ENCODE results near the gene PLPP4.

PLPP4 gene

GRCh38 chr10:120457431-120458172 lies 575 bp downstream of the PLPP4 start:
- DNase-seq, result no peak

GRCh38 chr10:120458432-120458831 lies 1.4 kb downstream of the PLPP4 start:
- DNase-seq, result no peak

- no peak for DNase-seq
Measured at GRCh38 chr10:120459185-120459584, 2.2 kb downstream of the PLPP4 start.

GRCh38 chr10:120460186-120460585 lies 3.2 kb downstream of the PLPP4 start:
- DNase-seq, result no peak

- DNase-seq, result peak; percentile 78 to 86
Measured at GRCh38 chr10:120460776-120461175, 3.7 kb downstream of the PLPP4 start.

DNA sequence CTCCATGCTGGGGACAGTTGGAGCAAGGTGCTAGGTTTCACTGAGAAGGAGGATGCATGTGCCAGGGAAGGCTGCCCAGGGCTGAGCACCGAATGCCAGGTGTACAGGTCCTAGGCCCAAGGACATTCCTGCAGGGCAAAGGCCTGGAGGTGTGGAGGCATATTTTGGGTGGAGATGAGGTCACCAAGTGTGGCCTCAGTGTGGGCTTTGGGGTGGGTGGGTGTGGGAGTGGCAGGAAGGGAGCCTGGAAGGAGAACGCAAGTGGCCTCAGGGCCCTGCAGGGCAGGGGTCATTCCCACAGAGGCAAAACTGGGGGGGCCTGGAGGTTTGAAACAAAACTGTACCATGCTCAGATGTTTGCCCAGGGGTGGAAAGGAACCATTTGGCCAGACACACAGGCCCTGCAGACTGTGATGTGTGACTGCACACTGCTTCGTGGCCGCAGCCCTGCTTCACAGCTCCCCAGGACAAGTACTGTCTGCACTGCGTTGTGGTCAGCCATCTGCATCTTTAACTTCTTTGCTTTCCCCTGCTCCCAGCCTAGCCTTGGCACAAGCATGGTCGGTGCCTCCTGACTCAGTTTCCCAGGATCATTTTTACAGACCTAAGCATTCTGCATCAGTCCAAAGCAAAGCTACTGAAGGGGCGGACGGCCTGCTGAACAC lies 5.1 kb downstream of the PLPP4 start:
- no peak for DNase-seq

GRCh38 chr10:120465138-120465537 lies 8.1 kb downstream of the PLPP4 start:
- DNase-seq, result no peak

DNA sequence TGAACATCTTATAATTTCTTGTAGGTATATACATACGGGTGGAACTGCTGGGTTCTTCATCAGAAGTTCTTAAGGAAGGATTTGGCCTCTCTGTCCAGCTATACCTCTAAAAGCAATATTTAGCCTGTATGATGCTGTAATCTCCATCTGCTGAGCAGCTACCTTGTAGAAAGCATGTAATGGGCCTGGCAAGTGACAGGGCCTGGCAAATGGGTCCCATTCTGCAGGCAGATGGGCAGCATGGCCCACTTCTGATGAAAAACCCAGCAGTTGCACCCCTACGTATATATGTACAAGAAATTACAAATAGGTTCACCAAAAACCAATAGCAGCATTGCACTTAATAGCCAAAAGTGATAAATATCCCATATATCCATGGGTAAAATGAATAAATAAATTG lies 9.0 kb downstream of the PLPP4 start:
- DNase-seq, result no peak

GRCh38 chr10:120473593-120473992 lies 16.6 kb downstream of the PLPP4 start:
- DNase-seq, result no peak

DNA sequence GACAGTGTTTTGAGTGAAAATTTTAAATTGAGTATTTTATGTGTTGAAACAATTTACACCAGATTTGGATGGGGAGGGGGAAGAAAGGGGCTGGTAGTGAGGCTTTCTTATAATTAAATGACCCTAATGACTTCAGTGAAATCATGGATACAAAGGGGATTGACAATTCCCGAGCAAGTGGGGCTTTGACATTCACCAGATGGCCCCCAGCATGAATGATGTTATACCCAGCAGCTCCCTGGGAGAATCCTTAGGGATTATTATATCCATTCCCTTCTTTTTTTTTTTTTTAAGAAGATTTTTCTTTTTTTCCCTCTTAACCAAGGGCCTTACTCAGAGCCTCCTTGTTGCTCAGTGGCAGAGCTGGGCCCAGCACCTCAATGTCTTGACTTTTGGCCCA lies 17.9 kb downstream of the PLPP4 start:
- no peak for DNase-seq

- DNase-seq, result no peak
Measured at GRCh38 chr10:120475844-120476791, 19.1 kb downstream of the PLPP4 start.

DNA sequence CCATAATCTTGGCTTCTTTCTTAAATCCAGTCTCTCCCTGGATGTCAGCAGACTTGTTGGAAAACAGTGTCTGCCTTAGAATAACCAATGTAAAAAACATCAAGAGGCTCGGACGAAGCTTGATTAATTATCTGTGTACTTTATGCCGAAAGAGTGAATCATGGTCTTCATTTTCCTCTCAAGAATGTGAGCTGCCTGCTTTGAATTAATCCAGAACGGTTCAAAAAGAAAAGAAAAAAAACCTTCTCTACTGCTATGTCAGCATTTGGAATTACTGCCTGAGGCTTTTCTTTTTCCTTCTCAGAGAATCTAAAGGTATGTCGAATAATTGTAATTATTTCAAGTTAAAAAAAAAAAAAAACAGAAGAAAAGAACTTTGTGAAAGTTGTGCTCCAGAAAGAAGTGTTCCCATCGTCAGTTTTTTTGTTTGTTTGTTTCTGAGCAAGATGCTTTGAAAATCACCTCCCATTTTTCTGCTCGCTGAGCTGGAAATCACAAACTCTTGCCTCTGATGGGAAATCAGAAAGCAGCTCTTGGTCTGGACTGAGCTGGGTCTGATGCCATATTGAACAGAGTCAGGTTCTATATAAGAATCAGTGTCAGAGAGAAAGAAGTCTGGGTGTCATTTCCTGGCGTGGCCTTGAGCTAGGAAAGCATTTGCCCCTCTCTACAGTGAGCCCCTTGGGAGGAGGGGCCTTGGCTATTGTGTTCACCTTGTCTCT lies 20.2 kb downstream of the PLPP4 start:
- DNase-seq, result no peak

DNA sequence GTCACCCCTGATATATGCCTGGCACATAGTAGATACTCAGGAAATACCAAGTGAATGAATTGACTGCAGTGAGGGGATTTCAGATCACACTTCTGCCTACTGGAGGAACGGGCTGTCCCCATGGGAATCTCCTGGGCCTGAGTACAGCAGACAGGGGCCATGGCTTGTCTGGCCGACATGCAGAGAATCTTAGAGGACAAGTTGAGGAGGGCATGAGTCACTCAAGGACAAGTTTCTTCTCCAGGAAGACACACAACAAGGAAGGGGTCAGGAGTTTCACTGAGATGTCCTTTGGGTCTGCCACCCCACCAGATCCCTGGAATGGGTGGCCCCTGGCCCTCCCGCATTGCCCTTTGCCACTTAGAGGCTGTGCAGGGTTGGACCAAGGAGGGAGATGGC lies 20.7 kb downstream of the PLPP4 start:
- no peak for DNase-seq

DNA sequence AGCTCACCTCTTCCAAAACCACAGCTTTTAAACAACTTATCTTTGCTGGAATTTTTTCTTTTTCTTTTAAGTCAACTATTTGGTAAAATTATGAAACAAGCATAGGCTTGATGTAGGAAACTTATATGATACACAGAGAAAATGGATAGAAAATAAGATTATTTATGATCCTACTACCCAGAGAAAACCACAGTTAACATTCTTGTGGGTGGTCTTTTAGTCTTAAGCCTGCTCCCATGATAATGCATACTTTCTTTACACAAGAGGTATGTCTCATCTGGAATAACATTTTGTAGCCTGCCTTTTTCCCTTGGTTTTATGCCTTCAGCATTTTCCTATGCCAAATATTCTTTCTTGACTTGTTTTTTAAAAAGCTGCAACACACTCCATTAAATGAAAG lies 21.4 kb downstream of the PLPP4 start:
- DNase-seq, result no peak

GRCh38 chr10:120479506-120479905 lies 22.5 kb downstream of the PLPP4 start:
- no peak for DNase-seq

GRCh38 chr10:120480065-120480600 lies 23.1 kb downstream of the PLPP4 start:
- peak in 1 of 2 experiments; percentile 10 for DNase-seq

GRCh38 chr10:120480848-120481247 lies 23.8 kb downstream of the PLPP4 start:
- DNase-seq, result no peak

GRCh38 chr10:120483006-120483405 lies 26.0 kb downstream of the PLPP4 start:
- no peak for DNase-seq

DNA sequence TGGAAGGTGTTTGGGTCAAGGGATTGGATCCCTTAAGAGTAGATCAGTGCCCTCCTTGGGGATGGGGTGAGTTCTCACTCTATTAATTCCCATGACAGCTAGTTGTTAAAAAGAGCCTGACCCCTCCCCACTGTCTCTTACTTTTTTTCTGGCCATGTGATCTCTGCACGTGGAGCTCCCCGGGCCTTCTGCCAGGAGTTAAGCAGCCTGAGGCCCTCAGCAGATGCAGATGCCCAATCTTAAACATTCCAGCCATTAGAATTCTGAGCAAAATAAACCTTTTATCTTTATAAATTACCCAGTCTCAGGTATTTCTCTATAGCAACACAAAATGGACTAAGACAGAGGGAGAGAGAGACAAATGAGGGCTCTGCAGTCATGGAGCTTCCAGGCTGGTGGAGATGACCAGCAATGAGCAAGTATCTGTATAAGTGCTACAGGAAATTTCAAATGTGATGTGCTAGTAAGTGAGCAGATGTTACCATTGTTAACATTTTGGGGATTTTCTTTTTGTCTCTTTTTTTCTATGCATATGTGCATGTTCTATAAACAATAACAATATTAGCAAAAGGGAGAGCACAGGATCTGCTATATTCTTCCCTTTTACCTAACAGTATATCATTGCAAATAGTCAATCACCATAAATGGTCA lies 26.7 kb downstream of the PLPP4 start:
- no peak for DNase-seq

DNA sequence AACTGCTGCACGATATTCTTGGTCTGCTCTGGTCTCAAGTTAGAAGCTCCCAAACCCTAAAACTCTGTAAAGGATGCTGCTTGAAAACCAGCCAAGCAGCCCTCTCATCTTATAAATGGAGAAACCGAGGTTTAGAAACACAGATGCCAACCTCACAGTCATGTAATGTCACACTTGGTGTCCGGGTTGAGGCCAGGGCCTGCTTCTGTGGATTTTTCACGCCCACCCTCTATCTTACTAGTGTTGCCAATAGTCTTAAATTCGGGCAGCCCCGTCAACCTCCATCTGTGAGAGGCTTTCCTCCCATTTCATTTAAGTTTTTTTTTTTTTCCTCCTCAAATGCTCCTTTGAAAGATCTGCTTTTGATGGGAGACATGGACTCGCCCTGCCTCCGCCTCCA lies 28.9 kb downstream of the PLPP4 start:
- no peak for DNase-seq

DNA sequence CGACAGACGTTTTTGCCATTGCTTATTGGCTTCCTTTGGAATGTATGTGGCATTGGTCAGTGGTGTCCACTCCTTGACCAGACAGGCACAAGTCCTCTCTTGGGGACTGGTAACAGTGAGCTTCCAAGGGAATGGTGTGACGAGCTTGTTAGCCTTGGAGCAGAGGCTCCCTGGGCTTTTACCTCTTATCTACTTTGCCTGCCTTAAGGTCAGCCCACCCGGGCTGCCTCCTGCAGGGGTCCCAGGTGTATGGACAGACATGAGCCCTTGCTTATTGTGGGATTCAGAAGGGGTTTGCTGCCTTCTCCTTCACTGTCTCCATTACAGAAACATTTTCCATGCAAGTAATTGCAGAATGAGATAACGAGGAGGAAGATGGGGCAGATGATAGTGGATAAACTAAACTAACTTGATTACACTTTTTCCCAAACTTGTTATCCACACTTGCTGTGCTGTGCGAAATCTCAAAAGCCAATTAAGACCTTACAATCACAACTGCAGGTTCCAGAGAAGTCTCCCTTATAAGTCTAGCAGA lies 29.7 kb downstream of the PLPP4 start:
- DNase-seq, result no peak

DNA sequence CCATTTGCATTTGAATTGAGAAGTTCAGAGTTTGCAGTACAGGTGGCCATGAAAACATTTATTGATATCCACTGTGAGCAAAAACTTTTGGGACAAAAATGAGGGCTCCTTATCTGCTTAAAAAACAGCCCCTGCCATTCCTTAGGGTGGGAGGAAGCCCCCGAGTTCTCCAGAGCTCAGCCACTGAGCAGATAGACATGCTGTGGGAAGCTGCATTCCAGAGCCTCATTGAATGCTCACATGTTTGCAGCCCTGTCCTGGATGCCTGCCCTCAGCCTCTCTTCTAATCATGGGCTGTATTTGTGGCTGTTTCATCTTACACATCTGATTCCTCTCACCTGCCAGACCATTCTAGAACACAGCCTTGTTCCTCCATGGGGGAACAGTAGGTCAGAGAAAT lies 33.3 kb downstream of the PLPP4 start:
- no peak for DNase-seq
